Astrocyte of the cerebellum (primary cell): Measurements from ENCODE around the gene TRIM42.

Experiments used
- DNase-seq: peaks from one replicate; pipeline ENCODE4 v3.0.0-alpha.2; 2011; ENCODE audit warnings: low read depth
- H3K4me3 ChIP-seq: 2 replicates; pipeline ENCODE4 v1.5.1; 2011; ENCODE audit warnings: mild to moderate bottlenecking, low read depth, low read length, moderate library complexity
- in situ Hi-C: cut with HindIII; loops from 2 replicates; pipeline ENCODE4 v1.10.0; 2017; ENCODE audit warnings: low sequenced_read_pairs
- TF ChIP-seq, protein P1 (sequence below): IDR thresholded peaks from 2 replicates; pipeline ENCODE4 v1.5.1; 2012; ENCODE audit warnings: low read length, low read depth, moderate library complexity, mild to moderate bottlenecking; ENCODE audit errors: missing control alignments

Gene TRIM42

DNA sequence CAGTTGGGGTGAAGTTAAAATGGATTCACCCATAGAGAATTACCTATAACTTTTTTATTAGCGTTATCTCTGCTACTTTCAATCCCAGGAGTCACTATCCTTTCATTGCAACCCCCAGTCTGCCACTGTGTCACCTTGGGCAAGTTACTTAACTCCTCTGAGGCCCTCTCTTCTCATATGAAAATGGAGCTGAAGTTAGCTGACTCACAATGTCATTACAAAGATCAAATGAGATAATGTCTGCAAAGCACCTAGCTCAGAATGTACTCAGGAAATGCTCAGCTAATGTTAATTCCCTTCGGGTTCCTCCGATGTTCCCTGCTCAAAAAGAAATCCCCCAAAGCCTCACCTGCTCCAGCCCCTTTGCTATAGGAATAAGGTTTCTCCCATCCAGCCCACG is 50.0 kb downstream of the TRIM42 start:
- DNase-seq, result no peak
- H3K4me3 ChIP-seq, result no peak overlapping the region
- TF ChIP-seq, protein P1, sequence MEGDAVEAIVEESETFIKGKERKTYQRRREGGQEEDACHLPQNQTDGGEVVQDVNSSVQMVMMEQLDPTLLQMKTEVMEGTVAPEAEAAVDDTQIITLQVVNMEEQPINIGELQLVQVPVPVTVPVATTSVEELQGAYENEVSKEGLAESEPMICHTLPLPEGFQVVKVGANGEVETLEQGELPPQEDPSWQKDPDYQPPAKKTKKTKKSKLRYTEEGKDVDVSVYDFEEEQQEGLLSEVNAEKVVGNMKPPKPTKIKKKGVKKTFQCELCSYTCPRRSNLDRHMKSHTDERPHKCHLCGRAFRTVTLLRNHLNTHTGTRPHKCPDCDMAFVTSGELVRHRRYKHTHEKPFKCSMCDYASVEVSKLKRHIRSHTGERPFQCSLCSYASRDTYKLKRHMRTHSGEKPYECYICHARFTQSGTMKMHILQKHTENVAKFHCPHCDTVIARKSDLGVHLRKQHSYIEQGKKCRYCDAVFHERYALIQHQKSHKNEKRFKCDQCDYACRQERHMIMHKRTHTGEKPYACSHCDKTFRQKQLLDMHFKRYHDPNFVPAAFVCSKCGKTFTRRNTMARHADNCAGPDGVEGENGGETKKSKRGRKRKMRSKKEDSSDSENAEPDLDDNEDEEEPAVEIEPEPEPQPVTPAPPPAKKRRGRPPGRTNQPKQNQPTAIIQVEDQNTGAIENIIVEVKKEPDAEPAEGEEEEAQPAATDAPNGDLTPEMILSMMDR, result no peak
- in situ Hi-C loops, result no loop called here

DNA sequence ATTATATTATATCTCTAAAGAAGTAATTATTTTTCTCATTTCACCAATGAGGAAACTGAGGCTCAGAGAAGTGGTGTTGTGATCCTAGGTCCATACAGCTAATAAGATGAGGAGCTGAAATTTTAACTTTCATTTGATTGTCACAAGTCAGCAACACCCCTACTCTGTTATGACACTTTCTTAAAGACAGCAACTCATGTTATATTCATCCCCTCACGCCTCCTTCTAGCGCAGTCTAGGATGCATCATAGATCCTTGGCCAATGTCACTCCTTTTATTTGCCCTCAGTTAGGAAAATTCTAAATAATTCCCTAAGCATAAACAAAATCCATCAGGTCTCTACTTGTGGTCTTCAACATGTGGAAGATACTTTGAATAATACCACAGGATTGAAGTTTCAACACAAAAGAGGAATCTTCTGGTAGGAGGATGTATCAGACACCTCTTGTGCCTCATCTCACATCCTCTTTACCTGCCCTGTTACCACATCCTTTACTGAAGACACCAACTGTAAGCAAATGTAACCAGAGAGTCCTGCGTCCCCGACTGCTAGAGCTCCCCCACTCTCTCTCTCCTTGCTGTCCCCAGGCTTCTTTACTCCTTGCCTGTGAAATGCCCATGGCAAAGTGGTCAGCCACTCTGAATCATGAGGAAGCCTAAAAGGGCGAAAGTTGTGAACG is 53.7 kb downstream of the TRIM42 start:
- TF ChIP-seq, protein P1, result no peak
- in situ Hi-C loops, result no loop called here
- no peak overlapping the region for H3K4me3 ChIP-seq
- no peak for DNase-seq

GRCh38 chr3:140733623-140734022 is 55.8 kb downstream of the TRIM42 start:
- TF ChIP-seq, protein P1, result no peak
- no peak overlapping the region for H3K4me3 ChIP-seq
- no peak for DNase-seq
- in situ Hi-C loops, result no loop called here

DNA sequence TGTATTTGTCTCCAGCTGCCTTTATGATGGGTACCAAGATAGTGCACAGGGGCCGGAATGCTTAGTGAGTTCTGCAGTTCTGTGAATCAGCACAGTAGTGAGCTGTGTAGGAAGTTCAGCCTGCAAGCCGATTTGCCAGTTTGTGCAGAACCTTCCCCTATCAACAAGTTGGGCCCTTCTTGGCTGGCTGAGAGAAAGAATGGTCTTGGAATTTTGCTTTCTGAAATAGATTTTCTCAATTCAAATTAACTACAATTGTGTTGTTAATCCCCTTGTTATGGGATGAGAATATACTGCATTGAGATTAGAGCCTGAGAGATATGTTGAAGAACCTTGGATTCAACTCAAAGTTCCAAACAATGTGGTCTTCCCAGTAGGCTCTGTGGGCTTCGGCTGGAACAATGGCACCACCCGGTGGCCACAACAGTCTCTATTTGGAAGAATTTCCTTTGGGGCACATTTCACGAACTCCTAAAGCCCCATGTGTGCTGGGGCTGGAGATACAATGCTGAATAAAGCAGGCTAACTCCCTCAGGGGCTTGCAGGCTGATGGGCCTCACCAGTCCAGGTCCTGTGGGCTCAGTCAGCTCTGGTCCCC is 59.1 kb downstream of the TRIM42 start:
- TF ChIP-seq, protein P1, result peak; percentile 64
- peak; percentile 27 for DNase-seq
- in situ Hi-C loops, result no loop called here
- H3K4me3 ChIP-seq, result no peak overlapping the region

DNA sequence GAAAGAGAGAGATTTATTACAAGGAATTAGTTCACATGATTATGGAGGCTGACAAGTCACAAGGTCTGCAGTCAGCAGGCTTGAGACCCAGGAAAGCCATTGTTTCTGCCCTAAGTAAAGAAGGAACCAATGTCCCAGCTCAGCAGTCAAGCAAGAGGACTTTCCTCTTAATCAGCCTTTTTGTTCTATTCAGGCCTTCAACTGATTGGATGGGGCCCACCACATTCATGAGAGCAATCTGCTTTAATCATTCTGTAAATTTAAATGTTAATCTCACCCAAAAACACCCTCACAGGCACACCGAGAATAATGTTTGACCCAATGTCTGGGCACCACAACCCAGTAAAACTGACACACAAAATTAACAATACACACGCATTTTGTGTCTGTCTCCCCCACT is 64.3 kb downstream of the TRIM42 start:
- no peak for DNase-seq
- in situ Hi-C loops, result no loop called here
- H3K4me3 ChIP-seq, result no peak overlapping the region
- TF ChIP-seq, protein P1, result no peak

DNA sequence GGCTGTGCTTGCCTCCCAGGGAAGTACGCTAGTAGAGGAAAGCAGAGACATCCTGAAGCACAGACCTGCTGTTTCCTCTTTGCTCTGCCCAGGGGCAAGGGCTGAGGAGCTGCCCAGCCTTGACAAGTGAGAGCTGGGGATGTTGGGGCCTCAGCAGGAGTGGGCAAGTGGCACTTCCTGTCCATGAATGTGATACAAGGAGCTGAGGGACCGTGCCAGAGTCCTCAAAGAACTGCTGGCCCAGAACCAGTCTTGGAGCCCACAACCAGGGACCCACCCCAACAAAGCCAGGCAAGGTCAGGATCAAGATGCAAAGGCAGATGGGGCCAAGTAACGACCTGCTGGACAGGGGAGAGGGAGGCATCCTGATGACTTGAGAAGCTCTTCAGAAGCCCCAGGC is 70.3 kb downstream of the TRIM42 start:
- DNase-seq, result no peak
- TF ChIP-seq, protein P1, result no peak
- in situ Hi-C loops, result no loop called here
- H3K4me3 ChIP-seq, result no peak overlapping the region
